HG02973 (cell line): ENCODE results near the gene IKBIP.
A peak's percentile ranks its signal among the peaks of the same experiment; 100 is the strongest.
"Not testable (repeated sequence)": the region's sequence is repeated elsewhere in the genome, so short reads cannot be mapped to it uniquely, and the experiment has no call there.

Experiments used
- ATAC-seq: cut with Tn5 transposase; IDR thresholded peaks from one replicate; pipeline ENCODE4 v1.9.1; 2021; ENCODE audit warnings: moderate library complexity; ENCODE audit not compliant: unreplicated experiment

IKBIP gene

GRCh38 chr12:98638009-98638408 lies 6.6 kb downstream of the IKBIP start:
- ATAC-seq: no peak

- no peak for ATAC-seq
These were observed 7.5 kb downstream of the IKBIP start for GRCh38 chr12:98637068-98637467.

GRCh38 chr12:98635657-98636323 lies 8.8 kb downstream of the IKBIP start:
- peak; percentile 90 for ATAC-seq

- no peak for ATAC-seq
These were observed 25.6 kb downstream of the IKBIP start for GRCh38 chr12:98618952-98619351.

GRCh38 chr12:98612696-98613334 lies 31.8 kb downstream of the IKBIP start:
- ATAC-seq: peak; percentile 85

GRCh38 chr12:98610596-98610995 lies 34.0 kb downstream of the IKBIP start:
- ATAC-seq: no peak

GRCh38 chr12:98606359-98606988 lies 38.1 kb downstream of the IKBIP start:
- no peak for ATAC-seq

- ATAC-seq: no peak
These were observed 42.7 kb downstream of the IKBIP start for GRCh38 chr12:98601924-98602323.

GRCh38 chr12:98597313-98597712 lies 47.3 kb downstream of the IKBIP start:
- ATAC-seq: not testable (repeated sequence)

GRCh38 chr12:98595243-98595988 lies 49.2 kb downstream of the IKBIP start:
- no peak for ATAC-seq

GRCh38 chr12:98594050-98594835 lies 50.3 kb downstream of the IKBIP start:
- ATAC-seq: peak; percentile 1

- ATAC-seq: peak; percentile 99
These were observed 51.1 kb downstream of the IKBIP start, which contains the start of gene SLC25A3 for GRCh38 chr12:98593351-98594049. Gene SLC25A3, plus strand, starts transcription at chr12:98593686. Its CDS starts 293 bp downstream, at chr12:98593979.

- ATAC-seq: no peak
These were observed 51.7 kb downstream of the IKBIP start for GRCh38 chr12:98592825-98593322.

- no peak for ATAC-seq
These were observed 53.4 kb downstream of the IKBIP start for GRCh38 chr12:98591209-98591608.

- ATAC-seq: no peak
These were observed 57.5 kb downstream of the IKBIP start for GRCh38 chr12:98587084-98587483.

GRCh38 chr12:98582093-98582492 lies 62.5 kb downstream of the IKBIP start:
- ATAC-seq: no peak

- no peak for ATAC-seq
These were observed 63.5 kb downstream of the IKBIP start for GRCh38 chr12:98581101-98581500.

GRCh38 chr12:98580695-98581094 lies 63.9 kb downstream of the IKBIP start:
- no peak for ATAC-seq

GRCh38 chr12:98579835-98580234 lies 64.8 kb downstream of the IKBIP start:
- no peak for ATAC-seq

- no peak for ATAC-seq
These were observed 65.2 kb downstream of the IKBIP start for GRCh38 chr12:98579347-98579746.
